Measurements from ENCODE around the gene CACNG1. TPM values are rescaled to one million over a fixed set of nuclear protein-coding genes. Genes with fewer than 3 reads are reported as not detected.

Gene CACNG1
- total RNA-seq, 1 donor from 2014 or later = not detected

DNA sequence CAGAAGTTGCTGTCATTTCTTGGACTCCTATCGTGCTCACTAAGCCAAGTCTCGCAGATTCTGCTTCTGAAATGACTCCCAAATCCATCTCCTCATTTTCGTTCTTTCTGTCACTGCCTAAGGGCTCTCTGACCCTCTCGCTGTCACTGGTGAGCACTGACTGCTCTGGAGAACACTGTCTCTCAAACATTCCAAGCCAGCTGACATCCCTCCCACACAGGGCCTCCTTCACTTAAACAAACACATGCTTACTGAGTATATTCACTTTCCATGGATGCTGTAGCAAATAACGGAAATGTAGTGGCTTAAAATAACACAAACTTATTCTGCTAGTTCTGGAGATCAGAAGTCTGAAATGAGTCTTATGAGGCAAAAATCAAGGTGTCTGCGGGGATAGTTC lies 18.8 kb downstream of the CACNG1 start:
- Mint-ChIP-seq H3K36me3 (ENCODE audit: low read depth) (peaks cover 4% of the 10 kb centered on the region), H3K27ac (ENCODE audit: unreplicated experiment) (peak overlapping the region; percentile 77), H3K4me1 (ENCODE audit: low read depth) (peaks cover 10% of the 10 kb centered on the region), H3K9me3 (ENCODE audit: low read depth) (peaks cover under 1% of the 10 kb centered on the region), H3K27me3 (ENCODE audit: low read depth) (no peaks in the 10 kb centered on the region), H3K4me3 (ENCODE audit: unreplicated experiment) (no peak overlapping the region)
- no peak for DNase-seq (ENCODE audit: low spot score)
- TF ChIP-seq, protein P1, sequence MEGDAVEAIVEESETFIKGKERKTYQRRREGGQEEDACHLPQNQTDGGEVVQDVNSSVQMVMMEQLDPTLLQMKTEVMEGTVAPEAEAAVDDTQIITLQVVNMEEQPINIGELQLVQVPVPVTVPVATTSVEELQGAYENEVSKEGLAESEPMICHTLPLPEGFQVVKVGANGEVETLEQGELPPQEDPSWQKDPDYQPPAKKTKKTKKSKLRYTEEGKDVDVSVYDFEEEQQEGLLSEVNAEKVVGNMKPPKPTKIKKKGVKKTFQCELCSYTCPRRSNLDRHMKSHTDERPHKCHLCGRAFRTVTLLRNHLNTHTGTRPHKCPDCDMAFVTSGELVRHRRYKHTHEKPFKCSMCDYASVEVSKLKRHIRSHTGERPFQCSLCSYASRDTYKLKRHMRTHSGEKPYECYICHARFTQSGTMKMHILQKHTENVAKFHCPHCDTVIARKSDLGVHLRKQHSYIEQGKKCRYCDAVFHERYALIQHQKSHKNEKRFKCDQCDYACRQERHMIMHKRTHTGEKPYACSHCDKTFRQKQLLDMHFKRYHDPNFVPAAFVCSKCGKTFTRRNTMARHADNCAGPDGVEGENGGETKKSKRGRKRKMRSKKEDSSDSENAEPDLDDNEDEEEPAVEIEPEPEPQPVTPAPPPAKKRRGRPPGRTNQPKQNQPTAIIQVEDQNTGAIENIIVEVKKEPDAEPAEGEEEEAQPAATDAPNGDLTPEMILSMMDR (IDR thresholded peaks at IDR 0.05) = no peak

DNA sequence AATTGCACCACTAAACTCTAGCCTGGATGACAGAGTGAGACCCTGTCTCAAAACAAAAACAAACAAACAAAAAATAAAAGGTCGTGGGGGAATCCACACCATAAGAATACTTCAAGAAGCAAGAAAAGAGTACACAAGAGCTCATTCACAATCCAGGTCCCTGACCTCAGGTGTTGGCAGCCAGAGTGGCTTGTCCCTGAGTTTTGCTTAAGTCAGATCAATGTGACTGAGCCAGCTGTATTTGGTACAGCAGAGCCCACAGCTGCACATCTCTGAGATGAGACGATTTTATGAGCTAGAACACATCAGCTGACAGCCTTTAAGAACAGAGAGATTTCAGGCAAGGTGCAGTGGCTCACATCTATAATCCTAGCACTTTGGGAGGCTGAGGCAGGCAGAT lies 22.4 kb downstream of the CACNG1 start:
- TF ChIP-seq, protein P1 (IDR thresholded peaks at IDR 0.05) = no peak
- Mint-ChIP-seq H3K36me3 (ENCODE audit: low read depth) (no peaks in the 10 kb centered on the region), H3K4me1 (ENCODE audit: low read depth) (peaks cover 10% of the 10 kb centered on the region), H3K9me3 (ENCODE audit: low read depth) (no peaks in the 10 kb centered on the region), H3K4me3 (ENCODE audit: unreplicated experiment) (no peak overlapping the region), H3K27me3 (ENCODE audit: low read depth) (no peaks in the 10 kb centered on the region), H3K27ac (ENCODE audit: unreplicated experiment) (no peak overlapping the region)
- no peak for DNase-seq (ENCODE audit: low spot score)

DNA sequence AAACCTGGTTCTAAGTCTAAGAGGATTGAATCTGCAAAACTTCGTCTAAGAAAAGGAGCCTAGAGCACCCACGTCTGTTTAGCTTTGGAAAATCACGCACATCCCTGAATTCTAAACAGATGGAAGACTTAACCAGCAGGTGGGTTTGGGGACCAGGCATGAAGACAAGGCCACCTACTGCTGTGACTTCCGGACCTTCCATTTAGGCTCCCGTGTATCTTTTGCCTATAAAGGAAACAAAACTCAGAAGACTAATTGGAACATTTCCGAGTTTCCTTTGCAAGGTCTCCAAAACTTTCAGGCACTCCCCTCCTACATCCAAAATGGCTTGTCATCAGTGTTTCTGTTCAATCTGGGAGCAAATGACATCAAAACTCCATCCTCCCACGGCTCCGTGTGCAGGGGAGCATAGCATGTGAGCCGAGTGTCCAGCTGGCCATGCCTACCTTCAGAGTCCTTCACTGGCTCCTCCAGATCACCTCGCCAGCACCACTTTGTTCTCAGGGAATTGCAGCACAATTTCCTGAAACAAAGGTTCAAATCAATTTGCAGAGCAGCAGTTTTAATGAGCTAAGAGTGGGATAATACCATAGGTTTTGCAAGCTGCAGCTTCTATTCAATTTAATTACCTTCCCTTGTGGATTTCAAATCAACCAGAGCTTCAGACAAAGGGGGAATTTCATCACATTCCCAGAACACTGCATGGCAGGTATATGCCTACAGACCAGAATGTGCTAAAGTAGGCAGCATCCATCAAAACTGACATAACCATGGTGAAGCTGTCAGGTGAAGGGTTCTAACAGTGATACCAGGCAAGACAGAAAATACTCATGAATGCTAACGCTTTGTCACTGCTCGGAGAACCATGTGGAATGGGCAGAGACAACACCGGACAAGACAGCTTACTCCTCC lies 23.5 kb downstream of the CACNG1 start:
- TF ChIP-seq, protein P1 (IDR thresholded peaks at IDR 0.05) = no peak
- Mint-ChIP-seq H3K4me3 (ENCODE audit: unreplicated experiment) (no peak overlapping the region), H3K27me3 (ENCODE audit: low read depth) (no peaks in the 10 kb centered on the region), H3K4me1 (ENCODE audit: low read depth) (peaks cover 10% of the 10 kb centered on the region), H3K27ac (ENCODE audit: unreplicated experiment) (no peak overlapping the region), H3K9me3 (ENCODE audit: low read depth) (no peaks in the 10 kb centered on the region), H3K36me3 (ENCODE audit: low read depth) (peaks cover 2% of the 10 kb centered on the region)
- no peak for DNase-seq (ENCODE audit: low spot score)

DNA sequence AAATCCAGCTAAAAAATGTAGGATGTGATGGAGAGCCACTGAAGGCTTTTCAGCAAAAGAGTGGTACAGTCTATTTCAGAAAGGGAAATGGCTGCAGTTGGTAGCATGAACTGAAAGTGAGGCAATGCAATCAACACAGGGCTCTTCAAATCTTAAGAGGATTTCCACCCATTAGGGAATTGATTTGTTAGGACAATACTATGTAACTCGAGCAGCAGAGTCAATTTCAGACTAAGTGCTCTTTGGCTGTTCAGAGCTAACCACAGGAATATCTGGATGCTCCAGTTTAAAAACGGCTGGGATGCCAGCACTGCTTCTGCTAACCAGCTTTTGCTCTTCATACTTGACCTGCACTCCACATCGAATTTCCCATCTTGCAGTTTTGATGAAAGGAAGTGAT lies 24.6 kb downstream of the CACNG1 start:
- no peak overlapping the region for H3K27ac Mint-ChIP-seq (ENCODE audit: unreplicated experiment)
- TF ChIP-seq, protein P1 (IDR thresholded peaks at IDR 0.05) = no peak
- H3K4me1 Mint-ChIP-seq (ENCODE audit: low read depth) = no peaks in the 10 kb centered on the region
- no peak for DNase-seq (ENCODE audit: low spot score)
- H3K4me3 Mint-ChIP-seq (ENCODE audit: unreplicated experiment) = no peak overlapping the region
- H3K9me3 Mint-ChIP-seq (ENCODE audit: low read depth) = no peaks in the 10 kb centered on the region
- no peaks in the 10 kb centered on the region for H3K27me3 Mint-ChIP-seq (ENCODE audit: low read depth)
- H3K36me3 Mint-ChIP-seq (ENCODE audit: low read depth) = peaks cover 5% of the 10 kb centered on the region

DNA sequence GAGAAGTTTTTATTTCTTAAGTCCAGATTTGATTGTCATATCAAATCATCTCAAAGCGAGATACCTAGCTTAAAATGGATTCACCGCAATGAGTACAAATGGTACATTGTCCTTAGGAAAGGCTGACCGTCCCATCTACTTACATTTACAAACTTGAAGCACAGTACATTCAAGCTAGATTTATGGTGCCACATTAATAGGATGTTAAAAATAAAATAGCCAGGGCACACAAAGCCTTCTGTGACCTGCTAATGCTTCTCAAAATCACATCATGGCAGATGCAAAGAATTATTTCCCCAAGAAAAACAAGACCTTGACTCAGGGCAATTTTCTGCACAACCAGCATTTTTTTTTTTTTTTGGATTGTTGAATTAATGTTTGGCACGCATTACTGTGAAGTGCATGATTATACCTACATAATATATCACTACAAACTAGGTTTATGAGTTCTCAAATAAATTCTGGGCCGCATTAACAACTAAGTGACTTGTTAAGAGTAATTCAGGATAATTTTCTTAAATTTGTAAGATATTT lies 25.3 kb downstream of the CACNG1 start:
- Mint-ChIP-seq H3K27ac (ENCODE audit: unreplicated experiment) (no peak overlapping the region), H3K4me3 (ENCODE audit: unreplicated experiment) (no peak overlapping the region), H3K9me3 (ENCODE audit: low read depth) (no peaks in the 10 kb centered on the region), H3K36me3 (ENCODE audit: low read depth) (peaks cover 5% of the 10 kb centered on the region), H3K27me3 (ENCODE audit: low read depth) (no peaks in the 10 kb centered on the region), H3K4me1 (ENCODE audit: low read depth) (no peaks in the 10 kb centered on the region)
- TF ChIP-seq, protein P1 (IDR thresholded peaks at IDR 0.05) = no peak
- DNase-seq (ENCODE audit: low spot score) = no peak

Measured in chondrocyte (in vitro differentiated cells).